Measurements from ENCODE around the gene KDM4D.

The KDM4D gene

GRCh38 chr11:94973099-94973968 lies at the start of gene KDM4D, which contains the start of gene CWC15:
TSS of gene KDM4D (plus strand) at chr11:94973709. CDS start at chr11:94997373, 23,664 bp downstream.
TSS of gene CWC15 (minus strand) at chr11:94973556. CDS start at chr11:94972185, 1,371 bp downstream.
- peak; percentile 94 for DNase-seq

- no peak for DNase-seq
Observed at GRCh38 chr11:94924171-94924572, 49.3 kb upstream of the KDM4D start.

GRCh38 chr11:94924612-94925011 lies 48.9 kb upstream of the KDM4D start:
- DNase-seq = no peak

GRCh38 chr11:94925422-94926270 lies 47.9 kb upstream of the KDM4D start:
- no peak for DNase-seq

GRCh38 chr11:94926271-94926625 lies 47.3 kb upstream of the KDM4D start:
- DNase-seq = peak; percentile 61

- DNase-seq = peak; percentile 92
Observed at GRCh38 chr11:94926698-94927237, 46.7 kb upstream of the KDM4D start.

GRCh38 chr11:94928117-94928990 lies 45.2 kb upstream of the KDM4D start:
- DNase-seq = no peak

- peak; percentile 4 for DNase-seq
Observed at GRCh38 chr11:94932072-94932471, 41.4 kb upstream of the KDM4D start.

- DNase-seq = peak; percentile 66
Observed at GRCh38 chr11:94932503-94932902, 41.0 kb upstream of the KDM4D start.

GRCh38 chr11:94933223-94934130 lies 40.0 kb upstream of the KDM4D start:
- DNase-seq = peak; percentile 99

- DNase-seq = peak; percentile 66
Observed at GRCh38 chr11:94934362-94934761, 39.1 kb upstream of the KDM4D start.

- no peak for DNase-seq
Observed at GRCh38 chr11:94934846-94935245, 38.7 kb upstream of the KDM4D start.

- peak; percentile 90 for DNase-seq
Observed at GRCh38 chr11:94938095-94939055, 35.1 kb upstream of the KDM4D start.

GRCh38 chr11:94939346-94939745 lies 34.2 kb upstream of the KDM4D start:
- DNase-seq = no peak

- no peak for DNase-seq
Observed at GRCh38 chr11:94941131-94941530, 32.4 kb upstream of the KDM4D start.

GRCh38 chr11:94946812-94947211 lies 26.7 kb upstream of the KDM4D start:
- DNase-seq = no peak

GRCh38 chr11:94948070-94948617 lies 25.4 kb upstream of the KDM4D start:
- DNase-seq = peak; percentile 93

- DNase-seq = no peak
Observed at GRCh38 chr11:94954753-94955152, 18.8 kb upstream of the KDM4D start.

GRCh38 chr11:94956963-94957362 lies 16.5 kb upstream of the KDM4D start:
- DNase-seq = no peak
